Omental fat pad (tissue), 4 donors: Measurements from ENCODE around the gene GET4. TPM values are rescaled to one million over a fixed set of nuclear protein-coding genes. Genes with fewer than 3 reads are reported as not detected.

Source experiments
- ATAC-seq: fragments of 150-250 bp; one replicate; pipeline ENCODE4 v1.9.1; 2016; ENCODE audit warnings: mild to moderate bottlenecking, moderate library complexity; ENCODE audit not compliant: low FRiP score
- DNase-seq: peaks from one replicate; pipeline ENCODE4 v3.0.0-alpha.2; 2019; ENCODE audit warnings: low spot score
- CTCF ChIP-seq, 3 donors: fragments of 450-650 bp; IDR thresholded peaks; one replicate each; pipeline ENCODE4 v1.5.1; 2016 to 2017; ENCODE audit warnings: antibody characterized with exemption in 3 of 3, mild to moderate bottlenecking in 3 of 3, moderate library complexity in 2 of 3
- total RNA-seq, 4 donors: library from RNA; depleted of rRNA; stranded (reverse); fragments of >200 nt; gene quantifications; one replicate each; pipeline ENCODE4 v1.1.0, GENCODE V29; 2016

GET4 gene
- total RNA-seq, 4 donors from 2014 or later, result 18.7 to 28.5 (median 23.5) TPM

GRCh38 chr7:910441-910861, 34.1 kb downstream of the GET4 start:
- ATAC-seq (no peak), DNase-seq (no peak)
- no peak for TF ChIP-seq CTCF (IDR thresholded peaks at IDR 0.05)

DNA sequence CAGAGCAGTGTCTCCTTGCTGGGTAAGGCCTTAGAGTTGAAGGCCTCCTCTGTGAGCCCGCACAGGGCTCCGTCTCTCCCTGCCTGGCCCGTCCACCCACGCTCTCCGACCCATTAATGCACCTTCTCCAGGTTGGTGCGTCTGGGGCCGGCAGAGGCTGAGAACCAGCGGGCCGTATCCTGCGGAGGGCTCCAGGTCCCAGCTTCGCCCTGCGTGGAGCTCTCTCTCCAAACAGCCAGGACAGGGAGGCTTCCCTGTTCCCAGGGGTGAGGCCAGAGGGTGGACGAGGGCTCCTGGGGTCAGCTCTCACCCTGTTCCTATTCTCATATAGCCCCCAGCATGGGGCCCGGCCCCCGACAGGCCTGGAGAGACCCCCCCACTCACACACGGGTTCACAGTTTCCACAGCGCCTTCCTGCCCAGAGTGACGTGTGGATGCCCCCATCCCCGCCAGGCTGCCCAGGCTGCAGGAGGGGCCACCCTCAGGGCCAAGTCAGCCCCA, 34.6 kb downstream of the GET4 start:
- TF ChIP-seq CTCF (IDR thresholded peaks at IDR 0.05), result no peak
- no peak for DNase-seq
- no peak for ATAC-seq

- DNase-seq (no peak), ATAC-seq (no peak)
- TF ChIP-seq CTCF (IDR thresholded peaks at IDR 0.05), result no peak
Observed at GRCh38 chr7:911791-912480, 35.6 kb downstream of the GET4 start.

DNA sequence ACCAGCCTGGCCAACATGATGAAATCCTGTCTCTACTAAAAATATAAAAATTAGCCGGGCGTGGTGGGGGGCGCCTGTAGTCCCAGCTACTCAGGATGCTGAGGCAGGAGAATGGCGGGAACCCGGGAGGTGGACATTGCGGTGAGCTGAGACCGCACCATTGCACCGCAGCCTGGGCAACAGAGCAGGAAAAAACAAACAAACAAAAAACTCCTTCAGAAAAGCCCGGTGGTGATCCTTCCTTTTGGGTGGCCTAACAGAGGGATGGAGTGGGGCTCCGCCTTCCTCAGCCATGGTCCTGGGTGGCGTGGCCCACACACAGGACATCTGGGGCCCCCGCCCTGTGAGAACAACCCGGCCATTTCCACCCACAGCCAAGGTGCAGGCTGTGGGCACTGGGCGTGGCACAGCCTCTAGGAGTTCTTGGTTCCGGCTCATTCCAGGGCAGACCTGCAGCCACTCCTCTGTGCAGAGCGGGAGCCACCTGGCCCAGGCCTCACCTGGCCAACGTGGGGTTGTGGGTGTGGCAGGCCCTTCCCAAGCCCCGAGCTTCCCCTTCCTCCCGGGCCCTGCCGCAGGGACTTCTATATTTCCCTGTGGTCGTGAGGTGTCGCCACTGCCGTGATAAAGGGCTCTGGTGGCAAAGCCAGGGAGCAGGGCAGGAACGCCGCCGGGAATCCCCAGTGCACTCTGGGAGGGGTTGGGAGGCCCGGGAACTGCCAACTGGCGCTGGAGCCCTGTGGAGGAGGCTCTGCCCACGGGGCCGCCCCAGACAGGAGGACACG, 37.6 kb downstream of the GET4 start:
- ATAC-seq (no peak), DNase-seq (no peak)
- no peak for TF ChIP-seq CTCF (IDR thresholded peaks at IDR 0.05)

GRCh38 chr7:914521-915194, 38.3 kb downstream of the GET4 start:
- DNase-seq, result no peak
- no peak for ATAC-seq
- no peak for TF ChIP-seq CTCF (IDR thresholded peaks at IDR 0.05)

- no peak for DNase-seq
- TF ChIP-seq CTCF (IDR thresholded peaks at IDR 0.05), result no peak
- no peak for ATAC-seq
Observed at GRCh38 chr7:915291-916218, 39.2 kb downstream of the GET4 start.
